HEK293T (cell line): Measurements from ENCODE around the gene BAIAP2.

Source experiments
- CTCF ChIA-PET: fragments of 350-600 bp; formaldehyde crosslinking; extraction: SDS; loops from one replicate; lab custom pipeline; 2021; ENCODE audit warnings: antibody characterized with exemption, inconsistent platforms; lab: Yijun Ruan, JAX
- POLR2A ChIA-PET: fragments of 350-600 bp; formaldehyde crosslinking; extraction: SDS; loops from one replicate; lab custom pipeline; 2020; ENCODE audit warnings: antibody characterized with exemption, inconsistent platforms; lab: Yijun Ruan, JAX
- DNase-seq: peaks from one replicate; pipeline ENCODE4 v3.0.0; 2012; ENCODE audit warnings: mixed read lengths; ENCODE audit errors: extremely low spot score
- ARNT ChIP-seq: fragments of 450-650 bp; IDR thresholded peaks from 2 replicates; pipeline ENCODE4 v1.6.1; 2017; ENCODE audit warnings: mild to moderate bottlenecking
- BHLHE40 ChIP-seq: fragments of 450-650 bp; IDR thresholded peaks from 2 replicates; pipeline ENCODE4 v1.6.1; 2016; ENCODE audit warnings: mild to moderate bottlenecking, moderate library complexity, borderline replicate concordance
- CTBP1 ChIP-seq: fragments of 450-650 bp; IDR thresholded peaks from 2 replicates; pipeline ENCODE4 v1.6.1; 2016; ENCODE audit warnings: borderline replicate concordance
- ELF4 ChIP-seq: fragments of 450-650 bp; IDR thresholded peaks from 2 replicates; pipeline ENCODE4 v1.6.1; 2017; ENCODE audit warnings: antibody characterized with exemption
- FOXA1 ChIP-seq: fragments of 450-650 bp; IDR thresholded peaks from 2 replicates; pipeline ENCODE4 v1.6.1; 2016; ENCODE audit warnings: mild to moderate bottlenecking
- FOXK2 ChIP-seq: fragments of 450-650 bp; IDR thresholded peaks from 2 replicates; pipeline ENCODE4 v1.6.1; 2016; ENCODE audit warnings: mild to moderate bottlenecking
- FOXM1 ChIP-seq: fragments of 450-650 bp; IDR thresholded peaks from 2 replicates; pipeline ENCODE4 v1.6.1; 2017; ENCODE audit warnings: mild to moderate bottlenecking, borderline replicate concordance
- HDGF ChIP-seq: fragments of 450-650 bp; IDR thresholded peaks from 2 replicates; pipeline ENCODE4 v1.6.1; 2017; ENCODE audit warnings: antibody characterized with exemption, borderline replicate concordance
- L3MBTL2 ChIP-seq: fragments of 450-650 bp; conservative IDR thresholded peaks from 2 replicates; pipeline ENCODE4 v1.6.1; 2016; ENCODE audit warnings: mild to moderate bottlenecking
- LEF1 ChIP-seq: fragments of 450-650 bp; IDR thresholded peaks from 2 replicates; pipeline ENCODE4 v1.6.1; 2017; ENCODE audit warnings: mild to moderate bottlenecking, borderline replicate concordance
- NFRKB ChIP-seq: fragments of 450-650 bp; IDR thresholded peaks from 2 replicates; pipeline ENCODE4 v1.6.1; 2016; ENCODE audit warnings: mild to moderate bottlenecking, moderate library complexity
- PKNOX1 ChIP-seq: fragments of 450-650 bp; IDR thresholded peaks from 2 replicates; pipeline ENCODE4 v1.6.1; 2016
- SP1 ChIP-seq: fragments of 450-650 bp; IDR thresholded peaks from 2 replicates; pipeline ENCODE4 v1.6.1; 2017
- SUZ12 ChIP-seq: fragments of 450-650 bp; IDR thresholded peaks from 2 replicates; pipeline ENCODE4 v1.6.1; 2016; ENCODE audit warnings: mild to moderate bottlenecking
- TARDBP ChIP-seq: fragments of 450-650 bp; IDR thresholded peaks from 2 replicates; pipeline ENCODE4 v1.6.1; 2016
- ZNF384 ChIP-seq: fragments of 450-650 bp; IDR thresholded peaks from 2 replicates; pipeline ENCODE4 v1.6.1; 2016

BAIAP2 gene

GRCh38 chr17:80999536-81000333, 35.2 kb upstream of the BAIAP2 start:
- no peak for DNase-seq
- ChIA-PET CTCF (no interaction called here), POLR2A (no interaction called here)
- TF ChIP-seq FOXA1 (no peak), ZNF384 (no peak), LEF1 (no peak), HDGF (no peak), SP1 (no peak), BHLHE40 (no peak), SUZ12 (no peak), NFRKB (no peak), FOXM1 (no peak), FOXK2 (no peak), PKNOX1 (no peak), CTBP1 (no peak), L3MBTL2 (no peak), ARNT (no peak), TARDBP (no peak), ELF4 (no peak)

- ChIA-PET POLR2A (interaction anchor here (0.8 kb wide), 1 partner anchor 9 kb away, joined by 3 read pairs; the partner anchor contains the start of gene CHMP6), CTCF (no interaction called here)
- no peak for TF ChIP-seq L3MBTL2
- no peak for TF ChIP-seq PKNOX1
- TF ChIP-seq SP1, result no peak
- TF ChIP-seq LEF1, result no peak
- no peak for DNase-seq
Observed at GRCh38 chr17:81000334-81000630, 34.7 kb upstream of the BAIAP2 start.

GRCh38 chr17:81000631-81001357, 34.2 kb upstream of the BAIAP2 start:
- POLR2A ChIA-PET, result interaction anchor here (0.8 kb wide), 1 partner anchor 9 kb away, joined by 3 read pairs; the partner anchor contains the start of gene CHMP6
- CTCF ChIA-PET, result no interaction called here
- no peak for DNase-seq
- no peak for TF ChIP-seq SP1
- no peak for TF ChIP-seq PKNOX1
- TF ChIP-seq FOXK2, result no peak
- no peak for TF ChIP-seq FOXA1
- TF ChIP-seq ARNT, result no peak
- TF ChIP-seq HDGF, result no peak
- TF ChIP-seq SUZ12, result no peak
- no peak for TF ChIP-seq LEF1
- no peak for TF ChIP-seq ELF4
- TF ChIP-seq BHLHE40, result no peak
- no peak for TF ChIP-seq CTBP1
- no peak for TF ChIP-seq NFRKB
- no peak for TF ChIP-seq ZNF384

GRCh38 chr17:81002013-81002384, 33.0 kb upstream of the BAIAP2 start:
- ChIA-PET POLR2A (interaction anchor here (1.3 kb wide), 1 partner anchor 11 kb away, joined by 4 read pairs; the partner anchor contains the start of gene CHMP6), CTCF (interaction anchor here (0.6 kb wide), 1 partner anchor 95 kb away, joined by 3 read pairs; no protein-coding TSS in a partner anchor)
- TF ChIP-seq FOXM1, result no peak
- TF ChIP-seq BHLHE40, result no peak
- no peak for DNase-seq

- no peak for TF ChIP-seq FOXA1
- TF ChIP-seq PKNOX1, result peak; percentile 67
- ChIA-PET POLR2A (interaction anchor here (1.3 kb wide), 1 partner anchor 11 kb away, joined by 4 read pairs; the partner anchor contains the start of gene CHMP6), CTCF (interaction anchor here (0.6 kb wide), 1 partner anchor 94 kb away, joined by 3 read pairs; no protein-coding TSS in a partner anchor)
- no peak for DNase-seq
Observed at GRCh38 chr17:81002409-81003361, 32.3 kb upstream of the BAIAP2 start.
